HG03571 (cell line): ENCODE measurements around the gene OSBPL10.

Experiments
- ATAC-seq: cut with Tn5 transposase; IDR thresholded peaks from one replicate; pipeline ENCODE4 v1.9.1; 2021; ENCODE audit not compliant: unreplicated experiment

Gene OSBPL10

GRCh38 chr3:31823184-31823583 lies 157.9 kb downstream of the OSBPL10 start:
- no peak for ATAC-seq

GRCh38 chr3:31821118-31821517 lies 159.9 kb downstream of the OSBPL10 start:
- no peak for ATAC-seq

- no peak for ATAC-seq
Observed at GRCh38 chr3:31819441-31819840, 161.6 kb downstream of the OSBPL10 start.

GRCh38 chr3:31817411-31817966 lies 163.6 kb downstream of the OSBPL10 start:
- no peak for ATAC-seq

- no peak for ATAC-seq
Observed at GRCh38 chr3:31815631-31816440, 165.2 kb downstream of the OSBPL10 start.

- no peak for ATAC-seq
Observed at GRCh38 chr3:31815006-31815405, 166.1 kb downstream of the OSBPL10 start.

- no peak for ATAC-seq
Observed at GRCh38 chr3:31813686-31814085, 167.4 kb downstream of the OSBPL10 start.

GRCh38 chr3:31813197-31813596 lies 167.9 kb downstream of the OSBPL10 start:
- no peak for ATAC-seq

- ATAC-seq: no peak
Observed at GRCh38 chr3:31810991-31811433, 170.1 kb downstream of the OSBPL10 start.

GRCh38 chr3:31808143-31808720 lies 172.8 kb downstream of the OSBPL10 start:
- ATAC-seq: no peak

- no peak for ATAC-seq
Observed at GRCh38 chr3:31804251-31805051, 176.6 kb downstream of the OSBPL10 start.

GRCh38 chr3:31802981-31803740 lies 177.9 kb downstream of the OSBPL10 start:
- ATAC-seq: no peak

GRCh38 chr3:31800436-31800835 lies 180.6 kb downstream of the OSBPL10 start:
- no peak for ATAC-seq

- no peak for ATAC-seq
Observed at GRCh38 chr3:31798840-31799239, 182.2 kb downstream of the OSBPL10 start.

GRCh38 chr3:31793821-31794220 lies 187.2 kb downstream of the OSBPL10 start:
- no peak for ATAC-seq

- no peak for ATAC-seq
Observed at GRCh38 chr3:31791090-31791430, 190.0 kb downstream of the OSBPL10 start.

GRCh38 chr3:31790193-31791089 lies 190.6 kb downstream of the OSBPL10 start:
- ATAC-seq: no peak

GRCh38 chr3:31789429-31789828 lies 191.6 kb downstream of the OSBPL10 start:
- no peak for ATAC-seq

- ATAC-seq: no peak
Observed at GRCh38 chr3:31785734-31786133, 195.3 kb downstream of the OSBPL10 start.

- no peak for ATAC-seq
Observed at GRCh38 chr3:31785286-31785685, 195.8 kb downstream of the OSBPL10 start.
